ENCODE data around the gene UGDH. TPM values are rescaled to one million over a fixed set of nuclear protein-coding genes. Genes with fewer than 3 reads are reported as not detected.

UGDH gene
- total RNA-seq, 1 experiment from 2014 or later, result 50.9 TPM

- BruUV-seq (replicated peaks), result no TSS peak
- H3K4me3 Mint-ChIP-seq (ENCODE audit: unreplicated experiment), result no peak overlapping the region
- H3K27ac Mint-ChIP-seq (ENCODE audit: low read depth, unreplicated experiment), result no peak overlapping the region
- POLR2A ChIA-PET, result interaction anchor here (0.7 kb wide), 1 partner anchor 377 kb away, joined by 3 read pairs; no protein-coding TSS in a partner anchor
- DNase-seq (ENCODE audit: unreplicated experiment), result no peak
- TF ChIP-seq CTCF (IDR thresholded peaks at IDR 0.05; ENCODE audit: unreplicated experiment), result no peak
- H3K36me3 Mint-ChIP-seq (ENCODE audit: insufficient read depth, unreplicated experiment), result no peaks in the 10 kb centered on the region
- H3K27me3 Mint-ChIP-seq (ENCODE audit: insufficient read depth, unreplicated experiment), result no peaks in the 10 kb centered on the region
- CTCF ChIA-PET, result interaction anchor here (1.0 kb wide), 1 partner anchor 17 kb away, joined by 3 read pairs; no protein-coding TSS in a partner anchor
- H3K4me1 Mint-ChIP-seq (ENCODE audit: insufficient read depth, unreplicated experiment), result no peaks in the 10 kb centered on the region
- intact Hi-C loops (cut with micrococcal nuclease), result no loop called here
- no peaks in the 10 kb centered on the region for H3K9me3 Mint-ChIP-seq (ENCODE audit: unreplicated experiment)
Observed at GRCh38 chr4:39486221-39486804, 40.9 kb downstream of the UGDH start.

- Mint-ChIP-seq H3K36me3 (ENCODE audit: insufficient read depth, unreplicated experiment) (no peaks in the 10 kb centered on the region), H3K27me3 (ENCODE audit: insufficient read depth, unreplicated experiment) (no peaks in the 10 kb centered on the region), H3K4me1 (ENCODE audit: insufficient read depth, unreplicated experiment) (no peaks in the 10 kb centered on the region), H3K4me3 (ENCODE audit: unreplicated experiment) (no peak overlapping the region), H3K27ac (ENCODE audit: low read depth, unreplicated experiment) (no peak overlapping the region), H3K9me3 (ENCODE audit: unreplicated experiment) (no peaks in the 10 kb centered on the region)
- BruUV-seq (replicated peaks), result no TSS peak
- intact Hi-C loops (cut with micrococcal nuclease), result no loop called here
- no peak for DNase-seq (ENCODE audit: unreplicated experiment)
- POLR2A ChIA-PET, result interaction anchor here (0.6 kb wide), 1 partner anchor 12 kb away, joined by 3 read pairs; no protein-coding TSS in a partner anchor
- no peak for TF ChIP-seq CTCF (IDR thresholded peaks at IDR 0.05; ENCODE audit: unreplicated experiment)
- CTCF ChIA-PET, result no interaction called here
Observed at GRCh38 chr4:39484582-39485272, 42.5 kb downstream of the UGDH start.

GRCh38 chr4:39480902-39481695, 46.1 kb downstream of the UGDH start:
- intact Hi-C loops (cut with micrococcal nuclease), result no loop called here
- no peak overlapping the region for H3K4me3 Mint-ChIP-seq (ENCODE audit: unreplicated experiment)
- no peaks in the 10 kb centered on the region for H3K4me1 Mint-ChIP-seq (ENCODE audit: insufficient read depth, unreplicated experiment)
- ChIA-PET POLR2A (interaction anchor here (1.1 kb wide), 1 partner anchor 23 kb away, joined by 3 read pairs; no protein-coding TSS in a partner anchor), CTCF (interaction anchor here (0.7 kb wide), 2 partner anchors 21 to 111 kb away, joined by 3 read pairs; no protein-coding TSS in a partner anchor)
- no peak for DNase-seq (ENCODE audit: unreplicated experiment)
- H3K27ac Mint-ChIP-seq (ENCODE audit: low read depth, unreplicated experiment), result no peak overlapping the region
- BruUV-seq (replicated peaks), result no TSS peak
- H3K27me3 Mint-ChIP-seq (ENCODE audit: insufficient read depth, unreplicated experiment), result no peaks in the 10 kb centered on the region
- H3K36me3 Mint-ChIP-seq (ENCODE audit: insufficient read depth, unreplicated experiment), result peaks cover 18% of the 10 kb centered on the region
- TF ChIP-seq CTCF (IDR thresholded peaks at IDR 0.05; ENCODE audit: unreplicated experiment), result no peak
- no peaks in the 10 kb centered on the region for H3K9me3 Mint-ChIP-seq (ENCODE audit: unreplicated experiment)

- Mint-ChIP-seq H3K27me3 (ENCODE audit: insufficient read depth, unreplicated experiment) (no peaks in the 10 kb centered on the region), H3K36me3 (ENCODE audit: insufficient read depth, unreplicated experiment) (peaks cover 25% of the 10 kb centered on the region), H3K9me3 (ENCODE audit: unreplicated experiment) (no peaks in the 10 kb centered on the region), H3K4me3 (ENCODE audit: unreplicated experiment) (no peak overlapping the region), H3K4me1 (ENCODE audit: insufficient read depth, unreplicated experiment) (no peaks in the 10 kb centered on the region), H3K27ac (ENCODE audit: low read depth, unreplicated experiment) (no peak overlapping the region)
- no peak for DNase-seq (ENCODE audit: unreplicated experiment)
- ChIA-PET CTCF (no interaction called here), POLR2A (interaction anchor here (1.1 kb wide), 1 partner anchor 22 kb away, joined by 3 read pairs; no protein-coding TSS in a partner anchor)
- no peak for TF ChIP-seq CTCF (IDR thresholded peaks at IDR 0.05; ENCODE audit: unreplicated experiment)
- intact Hi-C loops (cut with micrococcal nuclease), result no loop called here
- no TSS peak for BruUV-seq (replicated peaks)
Observed at GRCh38 chr4:39480251-39480650, 47.0 kb downstream of the UGDH start.
